Measurements from ENCODE around the gene CNIH3.

Gene CNIH3

DNA sequence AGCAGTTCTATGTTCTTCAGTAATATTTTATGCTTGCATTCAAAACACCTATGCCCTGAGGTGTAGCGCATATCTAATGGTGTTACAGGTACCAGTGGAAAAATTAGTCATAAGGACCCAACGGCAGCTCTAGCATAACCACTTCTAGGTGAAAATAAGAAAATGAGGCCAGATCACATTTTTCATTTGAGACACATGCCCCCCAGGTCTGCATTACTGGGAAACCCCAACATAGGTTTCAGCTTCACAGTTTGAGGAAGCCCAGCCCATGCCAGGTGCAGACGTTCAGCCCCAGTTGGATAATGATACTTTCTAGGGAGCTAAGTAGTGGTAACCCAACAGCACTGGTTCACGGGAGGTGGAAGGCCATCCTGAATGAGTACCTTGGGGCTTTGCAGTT is 129.8 kb downstream of the CNIH3 start:
- TF ChIP-seq, protein P1, sequence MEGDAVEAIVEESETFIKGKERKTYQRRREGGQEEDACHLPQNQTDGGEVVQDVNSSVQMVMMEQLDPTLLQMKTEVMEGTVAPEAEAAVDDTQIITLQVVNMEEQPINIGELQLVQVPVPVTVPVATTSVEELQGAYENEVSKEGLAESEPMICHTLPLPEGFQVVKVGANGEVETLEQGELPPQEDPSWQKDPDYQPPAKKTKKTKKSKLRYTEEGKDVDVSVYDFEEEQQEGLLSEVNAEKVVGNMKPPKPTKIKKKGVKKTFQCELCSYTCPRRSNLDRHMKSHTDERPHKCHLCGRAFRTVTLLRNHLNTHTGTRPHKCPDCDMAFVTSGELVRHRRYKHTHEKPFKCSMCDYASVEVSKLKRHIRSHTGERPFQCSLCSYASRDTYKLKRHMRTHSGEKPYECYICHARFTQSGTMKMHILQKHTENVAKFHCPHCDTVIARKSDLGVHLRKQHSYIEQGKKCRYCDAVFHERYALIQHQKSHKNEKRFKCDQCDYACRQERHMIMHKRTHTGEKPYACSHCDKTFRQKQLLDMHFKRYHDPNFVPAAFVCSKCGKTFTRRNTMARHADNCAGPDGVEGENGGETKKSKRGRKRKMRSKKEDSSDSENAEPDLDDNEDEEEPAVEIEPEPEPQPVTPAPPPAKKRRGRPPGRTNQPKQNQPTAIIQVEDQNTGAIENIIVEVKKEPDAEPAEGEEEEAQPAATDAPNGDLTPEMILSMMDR (IDR thresholded peaks at IDR 0.05; ENCODE audit: low read depth, low read length): no peak
- no peak for DNase-seq (ENCODE audit: low read depth, low spot score)
- no peak overlapping the region for H3K4me3 ChIP-seq (ENCODE audit: low read depth, low read length)
- in situ Hi-C loops (cut with HindIII; ENCODE audit: low sequenced_read_pairs): no loop called here

DNA sequence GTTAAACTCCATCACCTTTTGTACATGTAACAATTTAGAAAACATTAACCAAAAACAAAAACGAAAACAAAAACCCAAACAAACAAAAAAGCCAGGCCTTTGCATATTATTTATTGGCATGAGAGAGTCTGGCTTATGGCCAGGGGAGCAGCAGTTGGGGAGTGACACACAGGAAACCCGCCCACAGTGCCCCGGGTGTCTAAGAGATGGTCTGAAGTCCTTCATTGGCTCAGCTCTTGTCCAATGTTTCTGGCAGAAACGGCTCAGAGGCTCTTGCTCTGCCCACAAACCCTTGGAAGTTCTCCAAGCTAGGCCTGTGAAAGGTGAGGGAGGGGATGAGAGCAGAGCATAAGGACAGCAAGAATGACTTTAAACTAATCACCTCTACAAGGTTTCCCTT is 131.5 kb downstream of the CNIH3 start:
- TF ChIP-seq, protein P1 (IDR thresholded peaks at IDR 0.05; ENCODE audit: low read depth, low read length): no peak
- in situ Hi-C loops (cut with HindIII; ENCODE audit: low sequenced_read_pairs): no loop called here
- peak; percentile 56 for DNase-seq (ENCODE audit: low read depth, low spot score)
- H3K4me3 ChIP-seq (ENCODE audit: low read depth, low read length): no peak overlapping the region

DNA sequence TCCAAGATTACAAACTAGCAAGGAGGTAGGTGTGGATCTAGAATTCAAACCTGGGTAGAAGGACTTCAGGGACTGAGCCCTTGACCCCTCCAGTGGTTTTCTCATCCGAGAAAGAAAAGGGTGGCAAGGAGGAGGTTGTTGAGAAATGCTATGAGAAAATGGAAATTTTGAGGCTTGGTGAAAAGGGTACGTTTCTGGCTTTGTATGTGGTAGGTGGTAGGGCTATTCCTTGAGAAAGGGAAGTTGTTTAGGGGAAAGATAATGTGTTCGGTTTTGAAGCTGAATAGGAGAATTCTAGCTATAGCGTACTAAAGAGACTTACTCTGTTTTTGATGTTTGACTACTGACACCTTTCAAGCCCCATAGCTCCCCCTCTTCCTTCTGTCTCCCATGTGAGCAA is 133.8 kb downstream of the CNIH3 start:
- TF ChIP-seq, protein P1 (IDR thresholded peaks at IDR 0.05; ENCODE audit: low read depth, low read length): no peak
- no peak overlapping the region for H3K4me3 ChIP-seq (ENCODE audit: low read depth, low read length)
- in situ Hi-C loops (cut with HindIII; ENCODE audit: low sequenced_read_pairs): no loop called here
- no peak for DNase-seq (ENCODE audit: low read depth, low spot score)

- no peak overlapping the region for H3K4me3 ChIP-seq (ENCODE audit: low read depth, low read length)
- in situ Hi-C loops (cut with HindIII; ENCODE audit: low sequenced_read_pairs): no loop called here
- no peak for DNase-seq (ENCODE audit: low read depth, low spot score)
- TF ChIP-seq, protein P1 (IDR thresholded peaks at IDR 0.05; ENCODE audit: low read depth, low read length): no peak
Observed at GRCh38 chr1:224751624-224752311, 135.7 kb downstream of the CNIH3 start.

- TF ChIP-seq, protein P1 (IDR thresholded peaks at IDR 0.05; ENCODE audit: low read depth, low read length): no peak
- in situ Hi-C loops (cut with HindIII; ENCODE audit: low sequenced_read_pairs): no loop called here
- H3K4me3 ChIP-seq (ENCODE audit: low read depth, low read length): no peak overlapping the region
- DNase-seq (ENCODE audit: low read depth, low spot score): no peak
Observed at GRCh38 chr1:224753491-224753890, 137.4 kb downstream of the CNIH3 start.

DNA sequence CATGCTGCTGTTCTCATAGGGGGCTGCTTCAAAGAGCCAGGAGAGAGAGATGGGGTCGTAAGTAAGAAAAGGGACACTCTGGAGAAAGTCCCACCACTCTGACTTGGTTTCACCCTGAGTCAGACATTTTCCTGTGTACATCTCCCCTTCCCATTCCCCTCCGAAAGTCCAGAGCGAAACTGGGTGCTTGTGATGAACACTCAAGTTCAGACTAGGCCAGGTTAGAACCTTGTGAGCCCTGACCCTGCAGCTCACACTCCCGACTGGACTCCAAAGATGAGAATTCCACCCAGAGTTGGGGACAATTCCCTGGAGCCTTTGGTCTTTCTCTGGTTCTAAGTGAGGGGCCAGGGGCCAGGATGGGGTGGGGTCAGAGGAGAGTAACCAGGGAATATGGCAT is 139.5 kb downstream of the CNIH3 start:
- no peak for DNase-seq (ENCODE audit: low read depth, low spot score)

More for the DNA sequence above, 139.5 kb downstream of the CNIH3 start:
- TF ChIP-seq, protein P1 (IDR thresholded peaks at IDR 0.05; ENCODE audit: low read depth, low read length): no peak
- in situ Hi-C loops (cut with HindIII; ENCODE audit: low sequenced_read_pairs): no loop called here
- H3K4me3 ChIP-seq (ENCODE audit: low read depth, low read length): no peak overlapping the region

Measured in astrocyte of the spinal cord (primary cell).